HCT116 (cell line): ENCODE data around the gene VIPR2.

Source experiments
- CEBPB ChIP-seq: IDR thresholded peaks from 2 replicates; pipeline ENCODE4 v1.6.1; 2012; ENCODE audit warnings: low read depth
- EGR1 ChIP-seq: IDR thresholded peaks from 2 replicates; pipeline ENCODE4 v1.6.1; 2012; ENCODE audit warnings: low read depth
- EZH2 ChIP-seq: fragments of 200-600 bp; sonication (generic); IDR thresholded peaks from 2 replicates; pipeline ENCODE4 v1.6.1; 2017; ENCODE audit warnings: antibody characterized with exemption, mixed run types
- EZH2phosphoT487 ChIP-seq: fragments of 200-600 bp; IDR thresholded peaks from 2 replicates; pipeline ENCODE4 v1.6.1; 2018; ENCODE audit warnings: antibody characterized with exemption, borderline replicate concordance
- FOSL1 ChIP-seq: IDR thresholded peaks from 2 replicates; pipeline ENCODE4 v1.6.1; 2012; ENCODE audit warnings: low read depth
- POLR2A ChIP-seq: IDR thresholded peaks from 2 replicates; pipeline ENCODE4 v1.7.0; 2011; ENCODE audit warnings: borderline replicate concordance; ENCODE audit not compliant: insufficient read depth, insufficient read length; ENCODE audit errors: extremely low read depth
- POLR2AphosphoS5 ChIP-seq: IDR thresholded peaks from 2 replicates; pipeline ENCODE4 v1.6.1; 2011; ENCODE audit warnings: mild to moderate bottlenecking, low read depth, low read length, moderate library complexity
- SIN3A ChIP-seq: IDR thresholded peaks from 2 replicates; pipeline ENCODE4 v1.6.1; 2012; ENCODE audit warnings: low read depth
- YY1 ChIP-seq: IDR thresholded peaks from 2 replicates; pipeline ENCODE4 v1.6.1; 2011; ENCODE audit warnings: low read length, low read depth, moderate library complexity, mild to moderate bottlenecking; ENCODE audit not compliant: insufficient replicate concordance; ENCODE audit errors: extremely low read depth
- ZNF274 ChIP-seq: fragments of 200-500 bp; sonication (Bioruptor generic); IDR thresholded peaks from 2 replicates; pipeline ENCODE4 v1.6.1; 2014; ENCODE audit warnings: mild to moderate bottlenecking, low read depth, low read length, inconsistent platforms
- TF ChIP-seq, protein P1 (sequence below), 3 experiments: fragments of 200-600 bp in 1 of 3; sonication (generic) in 1 of 3; IDR thresholded peaks in 2 of 3; conservative IDR thresholded peaks in 1 of 3; 2 replicates each; pipeline ENCODE4 v1.5.1; 2012 to 2017; ENCODE audit warnings: low read depth in 2 of 3, low read length in 2 of 3, antibody characterized with exemption in 1 of 3, borderline replicate concordance in 1 of 3, control low read depth in 1 of 3, mild to moderate bottlenecking in 1 of 3, mixed read lengths in 1 of 3, mixed run types in 1 of 3, moderate library complexity in 1 of 3; ENCODE audit not compliant: insufficient read depth in 1 of 3
- TF ChIP-seq, protein P2 (sequence below): IDR thresholded peaks from 2 replicates; pipeline ENCODE4 v1.6.1; 2011; ENCODE audit warnings: mild to moderate bottlenecking, low read length, moderate library complexity; ENCODE audit not compliant: insufficient replicate concordance; ENCODE audit errors: extremely low read depth
- TF ChIP-seq, protein P3 (sequence below): IDR thresholded peaks from 2 replicates; pipeline ENCODE4 v1.6.1; 2012; ENCODE audit warnings: low read depth
- TF ChIP-seq, protein P4 (sequence below): IDR thresholded peaks from 2 replicates; pipeline ENCODE4 v1.6.1; 2012

DNA sequence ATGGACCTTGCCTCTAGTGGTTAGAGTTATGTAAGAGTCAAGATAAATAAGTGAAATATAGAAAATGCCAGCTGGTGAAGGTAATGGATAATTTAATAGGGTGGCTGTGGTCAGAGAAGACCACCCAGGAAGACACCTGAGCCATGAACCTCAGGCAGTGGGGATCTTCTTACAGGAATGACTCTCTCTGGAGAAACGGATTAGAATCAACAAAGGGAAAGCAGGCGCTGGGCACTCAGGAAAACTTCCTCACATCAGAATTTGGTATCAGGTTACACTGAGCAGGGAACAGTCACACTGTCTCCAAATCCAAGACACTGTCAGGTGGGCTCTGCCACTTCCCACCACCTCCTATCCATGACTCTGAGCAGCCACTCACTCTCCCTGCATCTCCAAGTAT lies 155.7 kb downstream of the VIPR2 start:
- TF ChIP-seq, protein P1, sequence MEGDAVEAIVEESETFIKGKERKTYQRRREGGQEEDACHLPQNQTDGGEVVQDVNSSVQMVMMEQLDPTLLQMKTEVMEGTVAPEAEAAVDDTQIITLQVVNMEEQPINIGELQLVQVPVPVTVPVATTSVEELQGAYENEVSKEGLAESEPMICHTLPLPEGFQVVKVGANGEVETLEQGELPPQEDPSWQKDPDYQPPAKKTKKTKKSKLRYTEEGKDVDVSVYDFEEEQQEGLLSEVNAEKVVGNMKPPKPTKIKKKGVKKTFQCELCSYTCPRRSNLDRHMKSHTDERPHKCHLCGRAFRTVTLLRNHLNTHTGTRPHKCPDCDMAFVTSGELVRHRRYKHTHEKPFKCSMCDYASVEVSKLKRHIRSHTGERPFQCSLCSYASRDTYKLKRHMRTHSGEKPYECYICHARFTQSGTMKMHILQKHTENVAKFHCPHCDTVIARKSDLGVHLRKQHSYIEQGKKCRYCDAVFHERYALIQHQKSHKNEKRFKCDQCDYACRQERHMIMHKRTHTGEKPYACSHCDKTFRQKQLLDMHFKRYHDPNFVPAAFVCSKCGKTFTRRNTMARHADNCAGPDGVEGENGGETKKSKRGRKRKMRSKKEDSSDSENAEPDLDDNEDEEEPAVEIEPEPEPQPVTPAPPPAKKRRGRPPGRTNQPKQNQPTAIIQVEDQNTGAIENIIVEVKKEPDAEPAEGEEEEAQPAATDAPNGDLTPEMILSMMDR (IDR thresholded peaks at IDR 0.05 in 2 of 3, conservative IDR thresholded peaks at IDR 0.05 in 1 of 3; ENCODE audit: borderline replicate concordance in 1 of 3, insufficient read depth in 1 of 3, low read depth in 2 of 3, low read length in 2 of 3) = no peak
- no peak for TF ChIP-seq POLR2A
- TF ChIP-seq YY1 = no peak
- TF ChIP-seq EZH2phosphoT487 = no peak
- no peak for TF ChIP-seq CEBPB
- TF ChIP-seq, protein P2, sequence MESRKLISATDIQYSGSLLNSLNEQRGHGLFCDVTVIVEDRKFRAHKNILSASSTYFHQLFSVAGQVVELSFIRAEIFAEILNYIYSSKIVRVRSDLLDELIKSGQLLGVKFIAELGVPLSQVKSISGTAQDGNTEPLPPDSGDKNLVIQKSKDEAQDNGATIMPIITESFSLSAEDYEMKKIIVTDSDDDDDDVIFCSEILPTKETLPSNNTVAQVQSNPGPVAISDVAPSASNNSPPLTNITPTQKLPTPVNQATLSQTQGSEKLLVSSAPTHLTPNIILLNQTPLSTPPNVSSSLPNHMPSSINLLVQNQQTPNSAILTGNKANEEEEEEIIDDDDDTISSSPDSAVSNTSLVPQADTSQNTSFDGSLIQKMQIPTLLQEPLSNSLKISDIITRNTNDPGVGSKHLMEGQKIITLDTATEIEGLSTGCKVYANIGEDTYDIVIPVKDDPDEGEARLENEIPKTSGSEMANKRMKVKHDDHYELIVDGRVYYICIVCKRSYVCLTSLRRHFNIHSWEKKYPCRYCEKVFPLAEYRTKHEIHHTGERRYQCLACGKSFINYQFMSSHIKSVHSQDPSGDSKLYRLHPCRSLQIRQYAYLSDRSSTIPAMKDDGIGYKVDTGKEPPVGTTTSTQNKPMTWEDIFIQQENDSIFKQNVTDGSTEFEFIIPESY = no peak
- no peak for TF ChIP-seq FOSL1
- TF ChIP-seq, protein P3, sequence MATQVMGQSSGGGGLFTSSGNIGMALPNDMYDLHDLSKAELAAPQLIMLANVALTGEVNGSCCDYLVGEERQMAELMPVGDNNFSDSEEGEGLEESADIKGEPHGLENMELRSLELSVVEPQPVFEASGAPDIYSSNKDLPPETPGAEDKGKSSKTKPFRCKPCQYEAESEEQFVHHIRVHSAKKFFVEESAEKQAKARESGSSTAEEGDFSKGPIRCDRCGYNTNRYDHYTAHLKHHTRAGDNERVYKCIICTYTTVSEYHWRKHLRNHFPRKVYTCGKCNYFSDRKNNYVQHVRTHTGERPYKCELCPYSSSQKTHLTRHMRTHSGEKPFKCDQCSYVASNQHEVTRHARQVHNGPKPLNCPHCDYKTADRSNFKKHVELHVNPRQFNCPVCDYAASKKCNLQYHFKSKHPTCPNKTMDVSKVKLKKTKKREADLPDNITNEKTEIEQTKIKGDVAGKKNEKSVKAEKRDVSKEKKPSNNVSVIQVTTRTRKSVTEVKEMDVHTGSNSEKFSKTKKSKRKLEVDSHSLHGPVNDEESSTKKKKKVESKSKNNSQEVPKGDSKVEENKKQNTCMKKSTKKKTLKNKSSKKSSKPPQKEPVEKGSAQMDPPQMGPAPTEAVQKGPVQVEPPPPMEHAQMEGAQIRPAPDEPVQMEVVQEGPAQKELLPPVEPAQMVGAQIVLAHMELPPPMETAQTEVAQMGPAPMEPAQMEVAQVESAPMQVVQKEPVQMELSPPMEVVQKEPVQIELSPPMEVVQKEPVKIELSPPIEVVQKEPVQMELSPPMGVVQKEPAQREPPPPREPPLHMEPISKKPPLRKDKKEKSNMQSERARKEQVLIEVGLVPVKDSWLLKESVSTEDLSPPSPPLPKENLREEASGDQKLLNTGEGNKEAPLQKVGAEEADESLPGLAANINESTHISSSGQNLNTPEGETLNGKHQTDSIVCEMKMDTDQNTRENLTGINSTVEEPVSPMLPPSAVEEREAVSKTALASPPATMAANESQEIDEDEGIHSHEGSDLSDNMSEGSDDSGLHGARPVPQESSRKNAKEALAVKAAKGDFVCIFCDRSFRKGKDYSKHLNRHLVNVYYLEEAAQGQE = no peak
- TF ChIP-seq EZH2 = no peak
- TF ChIP-seq SIN3A = no peak
- TF ChIP-seq ZNF274 = no peak
- TF ChIP-seq, protein P4, sequence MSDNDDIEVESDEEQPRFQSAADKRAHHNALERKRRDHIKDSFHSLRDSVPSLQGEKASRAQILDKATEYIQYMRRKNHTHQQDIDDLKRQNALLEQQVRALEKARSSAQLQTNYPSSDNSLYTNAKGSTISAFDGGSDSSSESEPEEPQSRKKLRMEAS = no peak
- TF ChIP-seq EGR1 = no peak
- no peak for TF ChIP-seq POLR2AphosphoS5
